ENCODE results near the gene DOCK1. TPM values are rescaled to one million over a fixed set of nuclear protein-coding genes. Genes with fewer than 3 reads are reported as not detected.

DOCK1 gene
- total RNA-seq, 1 donor from 2014 or later, result 25.8 TPM

- Histone ChIP-seq H3K36me3 (peaks cover 56 to 63% of the 10 kb centered on the region in 2 donors), H3K27me3 (no peaks in the 10 kb centered on the region), H3K9me3 (no peaks in the 10 kb centered on the region), H3K4me1 (no peaks in the 10 kb centered on the region), H3K27ac (no peak overlapping the region), H3K4me3 (no peak overlapping the region)
- intact Hi-C loops (cut with DNase I), result no loop called here
- no peak for DNase-seq (ENCODE audit: low spot score in 2 of 2)
- TF ChIP-seq CTCF (IDR thresholded peaks at IDR 0.05), result no peak
Measured at GRCh38 chr10:127041552-127041951, 136.3 kb downstream of the DOCK1 start.

DNA sequence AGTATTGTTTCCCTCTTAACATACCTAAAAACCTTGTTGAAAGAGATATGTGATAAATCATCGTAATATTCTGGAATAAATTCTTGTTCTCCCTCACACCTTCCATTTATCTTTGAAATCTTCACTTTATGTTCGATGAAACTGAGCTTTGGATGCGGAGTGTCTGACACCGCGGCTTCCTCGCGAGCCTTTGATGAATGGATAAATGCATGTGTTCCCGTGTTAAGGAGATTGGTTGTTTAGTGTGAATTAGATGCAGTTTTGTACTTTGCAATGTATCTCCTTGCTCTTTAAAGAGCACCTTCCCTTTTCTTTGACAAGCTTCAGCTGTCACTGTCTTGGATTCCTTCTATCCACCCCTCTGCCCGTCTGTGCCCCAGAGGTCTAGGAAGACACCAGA lies 138.1 kb downstream of the DOCK1 start:
- Histone ChIP-seq H3K4me3 (no peak overlapping the region), H3K27ac (no peak overlapping the region), H3K36me3 (peaks cover 48 to 55% of the 10 kb centered on the region in 2 donors), H3K4me1 (no peaks in the 10 kb centered on the region), H3K27me3 (no peaks in the 10 kb centered on the region), H3K9me3 (no peaks in the 10 kb centered on the region)
- no peak for TF ChIP-seq CTCF (IDR thresholded peaks at IDR 0.05)
- DNase-seq (ENCODE audit: low spot score in 2 of 2), result no peak
- intact Hi-C loops (cut with DNase I), result no loop called here

DNA sequence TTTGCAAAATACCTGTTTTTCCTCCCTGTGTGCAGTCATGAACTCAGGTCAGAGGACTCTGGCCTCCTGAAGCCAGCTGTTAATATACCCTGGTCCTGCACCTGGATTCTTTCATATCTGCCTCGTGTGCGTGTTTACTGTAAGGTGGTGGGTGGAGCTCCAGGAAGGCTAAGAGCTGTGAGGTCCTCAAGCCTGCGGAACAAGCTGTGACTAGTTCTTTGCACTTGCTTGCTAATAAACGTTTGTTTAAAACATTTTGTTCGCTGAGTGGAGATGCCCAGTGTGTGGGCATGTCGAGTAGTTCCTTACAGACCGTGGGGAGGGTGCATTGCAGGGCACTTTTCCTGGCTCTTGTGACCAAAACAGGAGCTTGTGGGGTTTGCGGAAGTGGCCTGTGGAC lies 139.0 kb downstream of the DOCK1 start:
- H3K4me3 ChIP-seq, result no peak overlapping the region
- no peaks in the 10 kb centered on the region for H3K4me1 ChIP-seq
- intact Hi-C loops (cut with DNase I), result no loop called here
- H3K27ac ChIP-seq, result no peak overlapping the region
- no peak for DNase-seq (ENCODE audit: low spot score in 2 of 2)
- no peak for TF ChIP-seq CTCF (IDR thresholded peaks at IDR 0.05)
- H3K27me3 ChIP-seq, result no peaks in the 10 kb centered on the region
- peaks cover 44 to 50% of the 10 kb centered on the region in 2 donors for H3K36me3 ChIP-seq
- no peaks in the 10 kb centered on the region for H3K9me3 ChIP-seq

DNA sequence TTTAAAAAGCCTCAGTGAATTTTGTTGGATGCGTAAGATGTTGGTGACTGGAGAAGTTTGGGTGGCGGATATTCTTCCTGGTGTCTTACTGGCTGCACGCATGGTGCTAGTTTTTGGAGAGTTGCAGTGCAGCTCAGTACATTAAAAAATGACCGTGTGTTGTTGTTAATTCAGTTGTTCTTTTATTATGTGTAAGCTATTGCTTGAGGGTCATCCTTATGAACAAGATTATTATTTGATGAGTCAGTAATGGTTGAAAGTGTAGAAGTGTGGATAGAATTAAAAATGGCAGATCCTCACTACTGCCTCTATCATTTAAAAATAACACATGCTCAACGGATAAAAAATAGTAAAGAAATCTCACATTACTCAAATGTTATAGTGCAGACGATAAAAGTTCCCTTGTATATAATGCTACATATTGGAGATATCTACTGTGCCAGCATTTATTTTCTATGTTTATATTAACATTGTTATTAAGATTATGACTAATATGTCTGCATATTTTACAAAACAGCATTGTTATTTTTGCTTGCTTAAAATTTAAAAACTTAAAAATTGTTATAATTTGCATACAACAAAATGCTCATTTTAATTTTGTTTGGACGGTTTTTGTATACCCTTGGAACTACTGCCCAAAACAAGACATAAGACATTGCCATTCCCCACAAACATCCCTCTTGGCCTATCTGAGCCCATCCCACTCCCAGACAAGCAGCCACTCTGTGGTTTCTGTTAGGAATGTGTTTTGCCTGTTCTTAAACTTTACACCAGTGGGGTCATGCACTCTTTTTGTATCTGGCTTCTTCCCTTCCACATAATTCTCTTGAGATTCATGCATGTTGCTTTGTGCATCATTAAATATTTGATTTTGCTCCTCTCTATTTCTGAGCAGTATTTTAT lies 142.0 kb downstream of the DOCK1 start:
- DNase-seq (ENCODE audit: low spot score in 2 of 2), result no peak
- H3K4me3 ChIP-seq, result no peak overlapping the region
- H3K27ac ChIP-seq, result no peak overlapping the region
- H3K9me3 ChIP-seq, result no peaks in the 10 kb centered on the region
- H3K36me3 ChIP-seq, result peaks cover 27 to 28% of the 10 kb centered on the region in 2 donors
- intact Hi-C loops (cut with DNase I), result no loop called here
- TF ChIP-seq CTCF (IDR thresholded peaks at IDR 0.05), result no peak
- H3K4me1 ChIP-seq, result no peaks in the 10 kb centered on the region
- no peaks in the 10 kb centered on the region for H3K27me3 ChIP-seq

DNA sequence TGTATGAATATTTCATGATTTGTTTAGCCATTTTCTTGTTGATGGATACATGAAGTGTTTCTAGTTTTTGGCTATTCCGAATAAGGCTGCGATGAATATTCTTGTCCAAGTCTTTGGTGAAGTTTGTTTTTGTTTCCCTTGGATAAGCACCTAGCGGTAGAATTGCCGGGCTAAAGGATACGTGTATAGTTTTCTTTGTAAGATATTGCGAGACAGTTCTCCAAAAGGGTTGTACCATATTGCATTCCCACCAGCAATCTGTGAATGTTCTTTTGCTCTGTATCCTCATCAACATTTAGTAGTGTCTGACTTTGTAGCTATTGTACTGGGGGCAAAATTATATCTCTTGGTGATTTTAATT lies 142.6 kb downstream of the DOCK1 start:
- no peak for TF ChIP-seq CTCF (IDR thresholded peaks at IDR 0.05)
- DNase-seq (ENCODE audit: low spot score in 2 of 2), result no peak
- Histone ChIP-seq H3K9me3 (no peaks in the 10 kb centered on the region), H3K4me1 (no peaks in the 10 kb centered on the region), H3K36me3 (peaks cover 24 to 33% of the 10 kb centered on the region in 2 donors), H3K27ac (no peak overlapping the region), H3K4me3 (no peak overlapping the region), H3K27me3 (no peaks in the 10 kb centered on the region)
- intact Hi-C loops (cut with DNase I), result no loop called here
